Body of pancreas (tissue), 4 donors: ENCODE measurements around the gene CTSK. TPM values are rescaled to one million over a fixed set of nuclear protein-coding genes. Genes with fewer than 3 reads are reported as not detected.
A peak's percentile ranks its signal among the peaks of the same experiment; 100 is the strongest.
"Not testable (repeated sequence)": the region's sequence is repeated elsewhere in the genome, so short reads cannot be mapped to it uniquely, and the experiment has no call there.

Source experiments
- ATAC-seq: fragments of 150-250 bp; one replicate; pipeline ENCODE4 v1.9.1; 2016
- DNase-seq, 4 donors: peaks; one replicate each; pipeline ENCODE4 v3.0.0-alpha.2; 2019
- H3K27ac ChIP-seq, 4 donors: fragments of 200-600 bp; sonication (generic); 1 replicate in 3 of 4; 2 replicates in 1 of 4; pipeline versions ENCODE4 v1.5.1 to v1.6.1; 2016 to 2019; ENCODE audit warnings: mild to moderate bottlenecking in 1 of 4, mixed read lengths in 1 of 4, moderate library complexity in 1 of 4
- H3K27me3 ChIP-seq, 2 donors: fragments of 200-600 bp; sonication (generic); one replicate each; pipeline ENCODE4 v1.6.0; 2016; ENCODE audit warnings: mild to moderate bottlenecking in 1 of 2
- H3K36me3 ChIP-seq, 2 donors: fragments of 200-600 bp; sonication (generic); replicated peaks in 1 of 2; 2 replicates each; pipeline ENCODE4 v1.5.1; 2016; ENCODE audit warnings: low read depth in 2 of 2; ENCODE audit not compliant: insufficient read depth in 1 of 2
- H3K4me1 ChIP-seq: fragments of 200-600 bp; sonication (generic); one replicate; pipeline ENCODE4 v1.6.0; 2016
- H3K4me3 ChIP-seq, 2 donors: fragments of 200-600 bp; sonication (generic); 1 replicate in 1 of 2; 2 replicates in 1 of 2; pipeline ENCODE4 v1.5.1; 2016 to 2019
- H3K9me3 ChIP-seq, 3 donors: fragments of 200-600 bp; sonication (generic); 1 replicate in 2 of 3; 2 replicates in 1 of 3; pipeline ENCODE4 v1.5.1; 2016
- POLR2A ChIP-seq, 3 donors: fragments of 450-650 bp; IDR thresholded peaks; one replicate each; pipeline ENCODE4 v1.6.1; 2016; ENCODE audit warnings: antibody characterized with exemption in 3 of 3, mild to moderate bottlenecking in 2 of 3
- WGBS, 2 donors: methylation state at CpG; one replicate each; pipeline ENCODE4 v1.1.5; 2017; 5-methylcytosine and 5-hydroxymethylcytosine counted together
- intact Hi-C: fragments of 100-400 bp; cut with DNase I; formaldehyde crosslinking; loops from one replicate; pipeline ENCODE4 v1.15.1; 2023
- total RNA-seq, 2 donors: library from RNA; depleted of rRNA; stranded (reverse); fragments of >200 nt; gene quantifications; one replicate each; pipeline ENCODE4 v1.1.0, GENCODE V29; 2016
- TF ChIP-seq, protein P1 (sequence below), 7 experiments: fragments of 450-650 bp in 4 of 7; fragments of 200-600 bp in 3 of 7; sonication (generic) in 3 of 7; IDR thresholded peaks; one replicate each; pipeline ENCODE4 v1.5.1; 2016 to 2019; ENCODE audit warnings: antibody characterized with exemption in 7 of 7

Gene CTSK
- total RNA-seq, 2 donors from 2014 or later, result 11.9 to 18.4 TPM

DNA sequence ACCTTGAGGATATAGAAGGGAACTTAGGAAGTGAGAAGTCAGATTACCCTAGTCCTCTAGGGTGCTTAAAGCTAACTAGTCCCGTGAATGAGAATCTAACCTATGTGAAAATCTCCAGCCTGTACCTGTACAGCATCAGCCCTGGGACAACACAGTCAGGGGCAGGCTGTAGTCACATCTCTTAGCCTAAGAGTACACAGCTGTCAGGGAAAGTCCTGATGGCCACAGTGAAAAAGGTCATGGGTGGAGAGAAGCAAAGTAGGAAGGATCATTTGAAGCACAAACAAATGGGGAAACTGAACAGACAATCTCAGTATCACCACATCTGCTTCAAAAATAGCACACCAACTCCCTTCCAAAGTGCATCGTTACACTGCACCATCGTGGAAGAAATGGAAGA lies 11.7 kb downstream of the CTSK start:
- DNase-seq, result no peak
- H3K27ac ChIP-seq, result no peak overlapping the region
- H3K4me1 ChIP-seq, result no peaks in the 10 kb centered on the region
- WGBS, 2 donors, result 85 to 87% methylated on average over 3 of the region's 3 CpGs
- TF ChIP-seq, protein P1, sequence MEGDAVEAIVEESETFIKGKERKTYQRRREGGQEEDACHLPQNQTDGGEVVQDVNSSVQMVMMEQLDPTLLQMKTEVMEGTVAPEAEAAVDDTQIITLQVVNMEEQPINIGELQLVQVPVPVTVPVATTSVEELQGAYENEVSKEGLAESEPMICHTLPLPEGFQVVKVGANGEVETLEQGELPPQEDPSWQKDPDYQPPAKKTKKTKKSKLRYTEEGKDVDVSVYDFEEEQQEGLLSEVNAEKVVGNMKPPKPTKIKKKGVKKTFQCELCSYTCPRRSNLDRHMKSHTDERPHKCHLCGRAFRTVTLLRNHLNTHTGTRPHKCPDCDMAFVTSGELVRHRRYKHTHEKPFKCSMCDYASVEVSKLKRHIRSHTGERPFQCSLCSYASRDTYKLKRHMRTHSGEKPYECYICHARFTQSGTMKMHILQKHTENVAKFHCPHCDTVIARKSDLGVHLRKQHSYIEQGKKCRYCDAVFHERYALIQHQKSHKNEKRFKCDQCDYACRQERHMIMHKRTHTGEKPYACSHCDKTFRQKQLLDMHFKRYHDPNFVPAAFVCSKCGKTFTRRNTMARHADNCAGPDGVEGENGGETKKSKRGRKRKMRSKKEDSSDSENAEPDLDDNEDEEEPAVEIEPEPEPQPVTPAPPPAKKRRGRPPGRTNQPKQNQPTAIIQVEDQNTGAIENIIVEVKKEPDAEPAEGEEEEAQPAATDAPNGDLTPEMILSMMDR (IDR thresholded peaks at IDR 0.05), result no peak
- TF ChIP-seq POLR2A (IDR thresholded peaks at IDR 0.05), result no peak
- intact Hi-C loops, result no loop called here
- no peak overlapping the region for H3K4me3 ChIP-seq
- H3K36me3 ChIP-seq, result peaks cover 0 to 6% of the 10 kb centered on the region in 2 donors
- H3K9me3 ChIP-seq, result no peaks in the 10 kb centered on the region
- ATAC-seq, result no peak
- no peaks in the 10 kb centered on the region for H3K27me3 ChIP-seq

DNA sequence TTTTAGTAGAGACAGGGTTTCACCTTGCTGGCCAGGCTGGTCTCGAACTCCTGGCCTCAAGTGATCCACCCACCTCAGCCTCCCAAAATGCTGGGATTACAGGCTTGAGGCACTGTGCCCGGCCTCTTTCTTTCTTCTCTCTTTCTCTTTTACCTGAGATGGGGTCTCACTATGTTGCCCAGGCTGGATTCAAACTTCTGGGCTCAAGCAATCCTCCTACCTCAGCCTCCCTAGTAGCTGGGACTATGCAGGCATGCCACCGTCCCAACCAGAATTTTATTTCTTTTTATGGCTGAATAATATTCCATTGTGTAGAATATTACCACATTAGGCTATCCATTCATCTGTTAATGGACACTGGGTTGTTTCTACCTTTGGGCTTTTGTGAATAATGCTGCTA lies 14.3 kb downstream of the CTSK start:
- H3K27ac ChIP-seq, H3K9me3 ChIP-seq, intact Hi-C loops, DNase-seq, H3K27me3 ChIP-seq, ATAC-seq, H3K4me3 ChIP-seq, H3K36me3 ChIP-seq, H3K4me1 ChIP-seq: not testable (repeated sequence)
- WGBS, 2 donors, result 84 to 94% methylated on average over 3 of the region's 3 CpGs

DNA sequence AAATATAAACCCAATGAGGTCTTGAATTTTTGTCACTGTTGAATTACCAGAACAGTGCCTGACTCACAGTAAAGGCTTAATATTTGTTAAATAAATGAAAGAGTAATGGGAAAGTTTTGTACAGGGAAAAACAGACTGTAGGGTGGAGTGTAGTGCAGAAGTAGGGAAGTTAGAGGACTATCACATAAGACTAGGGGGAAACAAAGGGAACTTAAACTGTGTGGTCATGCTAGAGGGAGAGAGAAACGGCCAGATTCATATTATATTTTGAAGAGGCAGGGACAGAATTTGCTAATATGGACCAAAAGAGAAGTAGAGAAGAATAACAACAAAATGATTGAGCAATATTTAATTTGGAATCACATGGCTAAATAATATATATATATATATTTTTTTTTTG lies 14.8 kb downstream of the CTSK start:
- DNase-seq (no peak), ATAC-seq (no peak)
- 67 to 81% methylated on average over 1 of the region's 1 CpG for WGBS, 2 donors
- Histone ChIP-seq H3K4me3 (no peak overlapping the region), H3K36me3 (peaks cover 0 to 3% of the 10 kb centered on the region in 2 donors), H3K9me3 (no peaks in the 10 kb centered on the region), H3K27me3 (no peaks in the 10 kb centered on the region), H3K27ac (peak overlapping the region in 1 of 4 donors; percentile 30), H3K4me1 (no peaks in the 10 kb centered on the region)
- intact Hi-C loops, result no loop called here
- TF ChIP-seq, protein P1 (IDR thresholded peaks at IDR 0.05), result no peak
- TF ChIP-seq POLR2A (IDR thresholded peaks at IDR 0.05), result no peak

DNA sequence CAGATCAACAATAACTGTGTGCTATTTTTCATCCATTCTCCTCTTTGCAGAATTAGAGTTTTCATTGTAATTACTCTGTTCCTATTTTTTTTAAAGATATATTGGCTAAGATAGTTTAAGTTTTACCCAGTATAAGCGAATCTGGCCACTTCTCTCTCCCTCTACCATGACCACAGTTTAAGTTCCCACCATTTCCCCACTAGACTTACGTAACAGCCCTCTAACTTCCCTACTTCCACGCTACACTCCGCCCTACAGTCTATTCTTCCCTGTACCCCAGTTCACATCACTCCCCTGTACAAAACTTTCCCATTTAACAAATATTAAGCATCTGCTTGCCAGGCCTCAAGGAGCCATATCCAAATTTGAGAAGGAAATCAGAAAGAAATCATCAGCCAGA lies 16.5 kb downstream of the CTSK start:
- Histone ChIP-seq H3K9me3 (no peaks in the 10 kb centered on the region), H3K4me3 (no peak overlapping the region), H3K36me3 (peaks cover 0 to under 1% of the 10 kb centered on the region in 2 donors), H3K27ac (no peak overlapping the region), H3K4me1 (no peaks in the 10 kb centered on the region), H3K27me3 (no peaks in the 10 kb centered on the region)
- intact Hi-C loops, result no loop called here
- peak in 1 of 4 donors; percentile 38 for DNase-seq
- WGBS, 2 donors, result 70 to 93% methylated on average over 4 of the region's 4 CpGs
- no peak for ATAC-seq
- no peak for TF ChIP-seq POLR2A (IDR thresholded peaks at IDR 0.05)
- TF ChIP-seq, protein P1 (IDR thresholded peaks at IDR 0.05), result no peak

DNA sequence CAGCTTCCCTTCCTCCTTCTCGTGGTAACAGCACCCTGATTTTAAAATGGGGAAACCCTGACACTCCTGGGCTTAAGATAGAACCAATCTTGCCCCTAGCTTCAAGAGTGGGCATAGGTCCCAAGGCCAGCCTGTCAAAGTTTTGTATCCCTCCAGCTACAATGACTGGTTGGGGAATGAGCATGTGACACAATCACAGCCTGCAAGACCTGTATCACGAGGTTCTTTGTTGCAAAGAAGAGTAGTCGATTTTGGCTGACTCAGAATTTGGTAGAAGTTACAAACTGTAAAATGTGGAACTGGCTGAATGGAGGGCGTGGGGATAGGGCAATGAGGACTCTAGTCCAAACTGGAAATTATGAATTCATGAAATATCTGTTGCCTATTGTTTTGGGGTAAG lies 18.7 kb downstream of the CTSK start:
- Histone ChIP-seq H3K27ac (no peak overlapping the region), H3K4me1 (no peaks in the 10 kb centered on the region), H3K9me3 (no peaks in the 10 kb centered on the region), H3K4me3 (no peak overlapping the region), H3K27me3 (no peaks in the 10 kb centered on the region), H3K36me3 (no peaks in the 10 kb centered on the region)
- no peak for TF ChIP-seq POLR2A (IDR thresholded peaks at IDR 0.05)
- TF ChIP-seq, protein P1 (IDR thresholded peaks at IDR 0.05), result no peak
- intact Hi-C loops, result no loop called here
- DNase-seq, result peak in 2 of 4 donors; percentile 9 to 61
- 46 to 51% methylated on average over 4 of the region's 4 CpGs for WGBS, 2 donors
- ATAC-seq, result no peak
